Upper lobe of right lung (tissue), 1 donor: ENCODE results near the gene DROSHA. TPM values are rescaled to one million over a fixed set of nuclear protein-coding genes. Genes with fewer than 3 reads are reported as not detected.
"Not testable (repeated sequence)": the region's sequence is repeated elsewhere in the genome, so short reads cannot be mapped to it uniquely, and the experiment has no call there.

ENCODE experiments used
- ATAC-seq: fragments of 200-7000 bp; cut with Tn5 transposase; one replicate; pipeline ENCODE4 v1.9.1; 2020; ENCODE audit warnings: mild to moderate bottlenecking, moderate library complexity
- DNase-seq: peaks from one replicate; pipeline ENCODE4 v3.0.0-alpha.2; 2020
- H3K27ac ChIP-seq: fragments of 200-600 bp; one replicate; pipeline ENCODE4 v1.8.0; 2022
- H3K27me3 ChIP-seq: fragments of 200-600 bp; one replicate; pipeline ENCODE4 v1.8.0; 2022; ENCODE audit warnings: mild to moderate bottlenecking
- H3K36me3 ChIP-seq: fragments of 200-600 bp; one replicate; pipeline ENCODE4 v1.8.0; 2022
- H3K4me1 ChIP-seq: fragments of 200-600 bp; one replicate; pipeline ENCODE4 v1.8.0; 2022
- H3K4me3 ChIP-seq: fragments of 200-600 bp; one replicate; pipeline ENCODE4 v1.8.0; 2022; ENCODE audit warnings: mild to moderate bottlenecking
- H3K9me3 ChIP-seq: fragments of 200-600 bp; one replicate; pipeline ENCODE4 v1.8.0; 2022
- CTCF ChIP-seq: fragments of 200-600 bp; IDR thresholded peaks from one replicate; pipeline ENCODE4 v1.8.0; 2022; ENCODE audit warnings: antibody characterized with exemption
- intact Hi-C: fragments of 100-400 bp; cut with DNase I; formaldehyde crosslinking; loops from one replicate; pipeline ENCODE4 v1.11.0; 2022
- total RNA-seq: library from RNA; stranded (reverse); fragmentation: NEBNext Ultra II Directional; extraction: Animal tissue kit (Norgen Biotek cat#: 25700); gene quantifications from one replicate; pipeline ENCODE4 v1.2.1, GENCODE V29; 2021
- donor health status: DM: no; HTN: yes; CAD: no; lungs with severe emphysema.

Gene DROSHA
- total RNA-seq, 1 donor from 2014 or later = 50.9 TPM

DNA sequence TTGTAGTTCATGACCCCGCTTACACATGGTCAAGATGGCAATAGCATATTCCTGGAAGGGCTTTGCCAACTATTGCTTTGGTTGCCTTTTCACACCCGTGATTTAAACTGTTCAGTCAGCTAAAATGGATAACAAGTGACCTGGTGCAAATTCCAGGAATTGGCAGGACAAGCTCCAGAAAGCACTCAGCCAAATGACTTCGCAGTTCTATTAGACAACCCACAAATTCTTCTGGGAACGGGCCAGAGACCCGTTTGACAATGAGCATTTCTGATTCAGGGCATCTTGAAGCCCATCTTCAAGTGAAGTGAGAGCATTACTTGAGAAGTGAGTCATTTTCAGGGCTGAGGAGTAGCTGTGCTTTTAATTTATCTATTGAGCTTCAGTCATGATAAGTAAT is 165.0 kb downstream of the DROSHA start:
- H3K27ac ChIP-seq = no peak overlapping the region
- no peaks in the 10 kb centered on the region for H3K27me3 ChIP-seq
- ATAC-seq (no peak), DNase-seq (no peak)
- H3K4me1 ChIP-seq = no peaks in the 10 kb centered on the region
- H3K36me3 ChIP-seq = no peaks in the 10 kb centered on the region
- H3K9me3 ChIP-seq = no peaks in the 10 kb centered on the region
- intact Hi-C loops = no loop called here
- no peak for TF ChIP-seq CTCF
- H3K4me3 ChIP-seq = no peak overlapping the region

DNA sequence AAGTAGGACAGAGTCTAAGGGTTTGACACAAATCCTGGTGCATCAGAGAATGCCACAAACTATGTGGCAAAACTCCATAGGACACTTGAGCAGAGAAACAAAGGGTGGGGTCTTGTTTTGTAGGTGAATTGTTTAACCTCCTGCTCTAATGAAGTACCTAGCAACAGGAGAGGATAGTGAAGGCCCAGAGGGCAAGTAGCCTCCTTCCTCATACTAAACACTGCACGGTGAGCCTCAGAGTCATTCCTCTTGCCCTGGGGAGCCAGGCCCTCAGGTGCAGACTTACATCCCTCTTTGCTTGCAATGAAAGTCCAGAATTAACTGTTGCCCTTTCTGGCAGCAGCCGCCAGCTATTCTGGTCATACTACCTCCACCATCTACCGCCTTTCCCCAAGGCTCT is 166.1 kb downstream of the DROSHA start:
- ATAC-seq (no peak), DNase-seq (no peak)
- Histone ChIP-seq H3K27ac (no peak overlapping the region), H3K9me3 (no peaks in the 10 kb centered on the region), H3K4me1 (no peaks in the 10 kb centered on the region), H3K4me3 (no peak overlapping the region), H3K36me3 (no peaks in the 10 kb centered on the region), H3K27me3 (no peaks in the 10 kb centered on the region)
- intact Hi-C loops = no loop called here
- TF ChIP-seq CTCF = no peak

DNA sequence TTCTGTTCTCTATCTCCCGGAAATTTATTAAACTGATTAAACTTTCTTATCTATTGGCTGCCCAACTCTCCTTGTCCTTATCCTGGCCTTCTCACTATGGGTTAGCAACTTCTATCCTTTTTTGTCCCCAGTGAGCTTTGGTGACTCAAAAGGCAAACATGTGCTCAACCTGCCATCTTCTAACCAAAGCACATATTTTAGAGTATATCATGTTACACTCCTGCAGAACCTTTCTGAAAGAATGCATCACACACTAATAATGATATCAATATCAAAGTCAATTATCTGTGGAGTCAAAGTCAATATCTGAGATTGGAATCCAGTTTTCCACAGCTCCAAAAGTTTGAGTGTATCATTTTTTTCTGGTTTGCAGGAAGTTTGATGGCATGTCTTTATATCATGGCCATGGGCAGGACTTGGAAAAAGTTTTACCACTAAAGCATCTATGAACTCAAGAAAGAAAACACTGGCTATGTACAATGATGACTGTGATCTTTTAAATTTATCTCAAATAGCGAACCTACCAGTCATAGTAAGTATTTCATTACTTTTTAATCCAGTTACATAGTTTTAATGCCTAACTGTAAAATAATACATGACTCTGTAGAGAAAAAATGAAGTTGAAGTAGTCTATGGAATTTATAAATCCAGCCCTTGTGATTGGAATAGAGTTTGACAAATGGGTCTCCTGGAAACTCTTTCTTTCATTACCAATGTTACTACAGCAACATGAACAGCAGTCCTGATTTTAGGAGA is 166.8 kb downstream of the DROSHA start:
- H3K4me3 ChIP-seq = no peak overlapping the region
- no peak for ATAC-seq
- H3K4me1 ChIP-seq = no peaks in the 10 kb centered on the region
- DNase-seq = no peak
- H3K36me3 ChIP-seq = no peaks in the 10 kb centered on the region
- no peaks in the 10 kb centered on the region for H3K27me3 ChIP-seq
- H3K27ac ChIP-seq = no peak overlapping the region
- no peak for TF ChIP-seq CTCF
- H3K9me3 ChIP-seq = no peaks in the 10 kb centered on the region
- intact Hi-C loops = no loop called here

DNA sequence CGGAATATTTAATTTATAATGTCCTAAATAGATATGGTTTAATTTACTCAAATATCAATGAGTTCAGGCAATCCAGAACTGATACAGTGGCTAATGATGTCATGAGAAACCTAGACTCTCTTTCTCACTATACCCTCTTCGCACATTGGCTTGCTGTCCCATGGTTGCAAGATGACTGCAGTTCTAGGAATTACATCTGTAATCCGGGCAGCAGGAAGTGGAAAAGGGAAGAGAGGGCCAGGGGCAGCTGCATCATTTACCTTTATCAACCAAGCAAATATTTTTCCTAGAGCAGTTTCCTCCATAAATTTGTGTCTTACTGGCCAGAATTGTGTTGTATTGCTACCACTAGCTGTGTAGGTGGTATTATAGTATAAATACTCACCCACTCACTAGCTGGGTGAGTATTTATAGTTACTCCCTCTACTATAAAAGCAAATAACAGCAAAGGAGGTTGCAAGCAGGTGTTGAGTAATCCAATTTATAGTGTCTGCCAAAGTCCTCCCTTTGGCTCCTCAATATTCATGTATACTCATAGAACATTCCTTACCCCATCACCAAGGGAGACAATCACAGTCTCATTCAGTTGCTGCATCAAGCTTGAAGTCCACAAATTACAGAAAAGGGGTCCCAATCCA is 168.8 kb downstream of the DROSHA start:
- no peak for ATAC-seq

DNA sequence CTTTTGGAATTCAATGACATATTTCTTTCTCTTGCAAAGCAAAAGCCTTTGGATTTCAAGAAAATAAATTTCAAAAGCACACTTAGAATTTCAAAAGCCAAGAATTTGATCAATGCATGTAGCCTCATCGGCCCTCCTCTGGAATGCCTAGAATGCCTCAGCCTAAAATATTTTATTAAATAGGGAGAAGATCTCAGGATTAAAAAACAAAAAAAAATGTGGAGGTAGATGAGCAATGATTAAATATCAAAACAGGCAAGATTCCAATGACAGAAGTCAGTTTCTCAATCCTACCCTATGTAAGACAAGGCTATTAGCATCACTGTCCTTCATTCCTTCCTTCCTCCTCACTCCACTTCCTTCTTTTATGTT is 169.4 kb downstream of the DROSHA start:
- Histone ChIP-seq H3K4me1 (no peaks in the 10 kb centered on the region), H3K9me3 (no peaks in the 10 kb centered on the region), H3K36me3 (no peaks in the 10 kb centered on the region), H3K27ac (no peak overlapping the region), H3K4me3 (no peak overlapping the region), H3K27me3 (no peaks in the 10 kb centered on the region)
- intact Hi-C loops = no loop called here
- no peak for DNase-seq
- no peak for TF ChIP-seq CTCF
- no peak for ATAC-seq

More for the DNA sequence above, 168.8 kb downstream of the DROSHA start:
- no peaks in the 10 kb centered on the region for H3K27me3 ChIP-seq
- no peak for TF ChIP-seq CTCF
- intact Hi-C loops = no loop called here
- DNase-seq = no peak
- no peaks in the 10 kb centered on the region for H3K4me1 ChIP-seq
- no peak overlapping the region for H3K4me3 ChIP-seq
- H3K27ac ChIP-seq = no peak overlapping the region
- no peaks in the 10 kb centered on the region for H3K9me3 ChIP-seq
- no peaks in the 10 kb centered on the region for H3K36me3 ChIP-seq

GRCh38 chr5:31361704-31362528 is 170.0 kb downstream of the DROSHA start:
- H3K9me3 ChIP-seq, ATAC-seq, intact Hi-C loops, DNase-seq, H3K4me1 ChIP-seq, H3K36me3 ChIP-seq, H3K27ac ChIP-seq, H3K4me3 ChIP-seq, H3K27me3 ChIP-seq: not testable (repeated sequence)
